Measurements from ENCODE around the gene TMEM263.
"Not testable (repeated sequence)": the region's sequence is repeated elsewhere in the genome, so short reads cannot be mapped to it uniquely, and the experiment has no call there.

TMEM263 gene

GRCh38 chr12:106986625-106987389 is 31.1 kb downstream of the TMEM263 start, which contains the start of gene MTERF2:
Gene MTERF2 (minus strand): TSS chr12:106987146. CDS start chr12:106978714, 8,432 bp downstream.
- peak; percentile 83 for DNase-seq

DNA sequence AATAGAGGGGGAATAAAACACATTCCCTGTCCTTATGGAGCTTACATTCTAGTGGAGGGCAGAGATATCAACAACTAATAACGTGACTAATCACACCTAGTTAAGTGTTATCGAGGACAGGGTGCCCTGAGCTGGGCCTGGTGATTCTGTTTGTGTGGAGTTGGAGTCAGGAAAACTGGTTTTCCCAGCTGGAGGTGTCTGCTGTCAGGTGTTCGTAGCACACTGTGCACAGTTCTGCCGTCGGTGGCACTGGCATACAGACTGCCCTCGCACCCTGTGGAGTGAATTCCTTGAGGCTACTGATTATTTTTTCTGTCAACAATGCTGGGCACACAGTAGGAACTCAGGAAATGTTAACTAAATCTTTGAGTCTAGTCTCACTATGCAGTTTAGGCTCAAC is 32.1 kb downstream of the TMEM263 start:
- no peak for DNase-seq

- no peak for DNase-seq
Measured at GRCh38 chr12:106994579-106995220, 39.0 kb downstream of the TMEM263 start.

GRCh38 chr12:106996102-106996501 is 40.4 kb downstream of the TMEM263 start:
- not testable (repeated sequence) for DNase-seq

DNA sequence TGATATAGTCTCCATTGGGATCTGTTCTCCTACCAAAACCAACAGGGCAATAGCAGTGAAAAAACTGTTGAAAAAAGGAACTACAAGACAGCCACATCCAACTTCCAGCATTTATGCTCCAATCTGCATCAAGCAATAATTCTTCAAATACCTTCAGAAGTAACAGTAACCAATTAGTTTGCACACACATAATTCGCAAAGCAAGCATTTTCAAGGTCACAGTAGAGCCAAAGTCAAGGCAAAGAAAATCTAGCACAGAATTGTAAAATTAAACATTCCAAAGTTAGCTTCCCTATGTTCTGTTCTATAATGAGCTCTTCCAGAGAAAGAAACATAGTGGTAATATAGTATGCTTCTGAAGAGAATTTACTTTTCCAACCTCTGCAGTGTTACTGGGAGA is 42.2 kb downstream of the TMEM263 start:
- DNase-seq, result no peak

DNA sequence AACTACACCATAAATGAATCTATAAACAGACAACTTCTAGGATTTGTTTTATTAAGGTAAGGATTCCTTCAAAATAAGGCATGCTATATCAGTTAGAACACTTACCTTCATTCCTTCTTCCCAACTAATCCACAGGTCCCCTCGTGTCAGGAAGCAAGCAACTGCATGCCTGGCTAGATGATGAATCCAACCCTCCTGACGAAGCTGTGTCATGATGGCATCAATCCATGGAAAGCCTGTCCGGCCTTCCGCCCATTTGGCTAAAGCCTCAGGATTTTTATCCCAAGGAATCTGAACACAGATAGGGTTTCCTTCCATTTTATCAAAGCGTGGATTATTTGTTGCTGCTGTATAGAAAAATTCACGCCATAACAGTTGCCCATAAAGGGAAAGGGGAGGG is 43.7 kb downstream of the TMEM263 start:
- no peak for DNase-seq

- DNase-seq, result not testable (repeated sequence)
Measured at GRCh38 chr12:107002665-107003064, 47.0 kb downstream of the TMEM263 start.

DNA sequence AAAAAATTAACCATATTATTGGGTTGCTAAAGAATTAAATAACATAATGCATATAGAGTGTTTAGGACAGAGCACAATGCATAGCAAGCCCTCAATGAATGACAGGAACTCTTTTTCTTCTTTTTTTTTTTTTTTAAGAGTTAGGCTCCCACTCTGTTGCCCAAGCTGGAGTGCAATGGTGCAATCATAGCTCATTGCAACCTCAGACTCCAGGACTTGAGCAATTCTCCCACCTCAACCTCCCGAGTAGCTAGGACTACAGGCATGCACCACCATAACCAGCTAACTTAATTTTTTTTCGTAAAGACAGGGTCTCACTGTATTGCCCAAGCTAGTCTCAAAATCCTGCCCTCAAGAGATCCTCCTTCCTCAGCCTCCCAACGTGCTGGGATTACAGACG is 51.7 kb downstream of the TMEM263 start:
- no peak for DNase-seq

DNA sequence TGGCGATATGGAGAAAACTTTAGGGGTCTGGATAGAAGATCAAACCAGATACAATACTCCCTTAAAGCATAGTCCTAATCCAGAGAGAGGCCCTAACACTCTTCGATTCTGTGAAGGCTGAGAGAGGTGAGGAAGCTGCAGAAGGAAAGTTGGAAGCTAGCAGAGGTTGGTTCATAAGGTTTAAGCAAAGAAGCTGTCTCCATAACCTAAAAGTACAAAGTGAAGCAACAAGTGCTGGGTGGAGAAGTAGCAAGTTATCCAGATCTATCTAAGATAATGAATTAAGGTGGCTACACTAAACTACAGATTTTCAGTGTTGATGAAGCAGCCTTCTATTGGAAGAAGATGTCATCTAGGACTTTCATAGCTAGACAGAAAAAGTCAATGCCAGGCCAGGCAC is 55.8 kb downstream of the TMEM263 start:
- no peak for DNase-seq

GRCh38 chr12:107012736-107013425 is 57.2 kb downstream of the TMEM263 start:
- no peak for DNase-seq

DNA sequence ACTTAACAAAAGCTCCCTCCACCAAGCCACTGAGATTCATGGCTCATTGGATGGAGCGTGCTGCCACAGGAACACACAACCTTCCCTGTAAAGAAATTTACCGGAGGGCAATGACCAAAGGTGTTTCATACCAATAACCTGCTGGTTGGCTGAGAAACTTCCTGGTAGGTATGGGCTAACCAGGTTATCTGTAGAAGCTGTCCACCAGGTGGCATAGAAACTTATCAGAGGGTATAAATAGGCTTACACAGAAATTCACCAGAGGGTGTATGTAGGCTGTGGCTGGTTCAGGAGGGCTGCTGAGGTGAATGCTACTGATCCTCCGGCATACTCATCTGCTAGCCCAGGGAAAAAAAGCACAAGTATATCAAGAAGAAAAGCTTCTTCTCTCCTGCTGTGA is 58.3 kb downstream of the TMEM263 start:
- DNase-seq, result no peak

- no peak for DNase-seq
Measured at GRCh38 chr12:107017042-107017441, 61.3 kb downstream of the TMEM263 start.

- DNase-seq, result no peak
Measured at GRCh38 chr12:107019546-107019945, 63.8 kb downstream of the TMEM263 start.
